GM18505 (cell line): ENCODE data around the gene STARD13.
"Not testable (repeated sequence)": the region's sequence is repeated elsewhere in the genome, so short reads cannot be mapped to it uniquely, and the experiment has no call there.

Experiments
- ATAC-seq: cut with Tn5 transposase; IDR thresholded peaks from one replicate; pipeline ENCODE4 v1.9.1; 2021; ENCODE audit not compliant: unreplicated experiment
- POLR2A ChIP-seq: IDR thresholded peaks from 4 replicates; pipeline ENCODE4 v1.6.1; 2011; ENCODE audit warnings: borderline replicate concordance; ENCODE audit not compliant: insufficient read depth, insufficient read length; ENCODE audit errors: extremely low read depth

STARD13 gene

DNA sequence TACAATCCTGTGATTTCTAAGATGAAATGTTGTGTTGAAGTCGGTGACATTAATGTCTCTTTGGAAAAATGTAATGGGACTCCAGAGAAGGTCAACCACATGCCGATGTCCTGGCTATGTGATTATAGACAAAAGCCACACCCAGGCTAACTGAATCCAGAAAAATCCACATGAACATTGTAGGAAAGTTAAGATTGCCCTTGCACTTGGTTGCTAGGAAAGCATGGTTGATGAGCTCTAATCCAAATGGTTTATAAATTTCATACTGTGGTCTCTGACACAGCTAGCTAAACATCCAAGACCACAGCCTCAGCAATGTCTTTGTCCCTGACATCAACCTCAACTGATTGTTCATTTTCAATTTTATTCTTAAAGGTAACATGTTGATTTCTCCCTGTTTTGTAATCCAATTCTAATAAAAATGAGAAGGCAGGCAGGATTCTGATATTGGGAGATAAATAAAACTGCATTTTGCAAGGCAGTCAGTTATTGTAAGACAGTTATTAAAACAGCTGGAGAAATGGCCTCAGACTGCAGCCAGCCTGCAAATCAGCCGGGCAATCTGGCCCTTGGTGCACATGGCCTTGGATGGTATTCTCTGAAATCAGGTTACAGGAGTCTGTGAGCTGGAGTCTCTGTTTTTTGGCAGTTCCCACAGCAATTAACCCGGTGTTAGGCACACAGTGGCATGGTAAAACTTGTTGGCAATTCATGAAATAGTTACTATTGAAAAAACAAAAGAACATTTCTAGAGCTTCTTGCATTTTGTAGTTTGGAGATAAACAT, 93.9 kb downstream of the STARD13 start:
- no peak for TF ChIP-seq POLR2A
- no peak for ATAC-seq

DNA sequence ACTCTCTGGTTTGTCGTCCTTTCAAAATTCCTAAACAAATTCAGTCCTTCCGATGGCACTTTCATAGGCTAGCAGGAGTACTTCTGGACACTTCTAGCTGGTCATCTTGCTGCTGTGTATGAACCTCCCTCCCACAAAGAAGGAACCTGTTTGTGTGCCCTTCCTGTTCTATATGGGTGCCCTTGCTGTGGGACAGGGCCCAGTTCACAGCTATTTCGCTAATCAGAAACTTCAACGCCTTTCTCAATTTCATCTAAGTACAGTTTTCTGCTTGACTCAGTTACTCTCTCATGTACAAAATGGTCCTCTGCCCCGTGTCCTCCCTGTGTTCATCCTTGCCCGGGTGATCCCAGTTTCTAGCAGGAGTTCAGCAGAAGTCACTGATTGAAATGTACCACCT, 96.1 kb downstream of the STARD13 start:
- TF ChIP-seq POLR2A = no peak
- ATAC-seq = no peak

DNA sequence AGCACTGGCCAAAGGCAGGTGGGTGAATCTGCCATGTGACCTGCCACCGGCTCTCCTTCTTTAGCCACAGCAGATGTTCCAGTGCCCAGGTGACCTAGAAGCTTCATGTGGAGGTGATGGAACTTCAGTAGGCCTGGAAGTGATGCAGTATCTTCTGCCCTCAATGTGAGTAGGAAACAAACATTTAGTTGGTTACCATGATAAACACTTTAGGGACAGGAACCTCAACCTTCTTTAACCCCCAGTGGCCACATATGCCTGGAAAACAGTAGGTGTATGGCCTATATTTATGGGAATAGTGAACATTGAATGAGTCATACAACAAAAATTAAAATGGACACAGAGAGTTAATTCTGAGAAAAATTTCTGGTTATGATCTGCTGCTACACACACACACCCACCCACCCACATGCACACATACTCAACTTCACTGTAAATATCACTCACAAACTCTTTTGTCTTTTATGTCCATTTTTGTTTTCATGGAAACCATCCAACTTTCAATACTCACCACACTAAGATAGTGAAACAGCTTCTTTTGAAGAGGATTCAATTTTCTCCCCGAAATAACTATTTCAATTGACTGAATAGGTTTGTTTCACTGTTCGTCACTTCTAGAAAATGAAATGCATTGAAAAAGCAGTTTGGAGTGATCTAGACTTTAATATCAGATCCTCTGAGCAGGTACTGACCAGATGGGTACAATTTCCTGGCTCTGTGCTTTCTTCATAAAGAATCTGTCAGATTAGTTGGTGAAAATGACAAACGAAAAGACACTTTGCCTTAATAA, 97.3 kb downstream of the STARD13 start:
- no peak for TF ChIP-seq POLR2A
- peak; percentile 74 for ATAC-seq

DNA sequence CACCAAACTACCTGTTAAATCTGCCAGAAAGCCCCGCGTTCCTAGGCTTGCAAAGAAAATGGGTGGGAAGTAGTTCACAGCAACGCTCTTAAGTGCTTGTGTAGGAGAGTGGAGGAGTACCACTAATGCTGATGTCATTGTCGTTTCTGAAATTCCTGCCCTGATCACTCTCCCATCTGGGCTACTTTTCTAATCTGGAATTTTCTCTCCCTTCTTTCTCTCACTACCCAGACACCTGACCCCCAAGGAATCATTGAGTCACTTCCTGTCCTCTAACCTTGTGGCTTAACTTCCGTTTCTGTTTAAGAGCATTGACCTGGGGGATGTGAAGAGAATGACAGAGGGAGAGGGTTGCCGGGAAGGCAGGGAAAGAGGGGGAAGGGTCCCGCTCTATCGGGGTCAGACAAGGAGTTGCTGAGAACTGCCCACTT, 98.7 kb downstream of the STARD13 start:
- no peak for TF ChIP-seq POLR2A
- no peak for ATAC-seq

DNA sequence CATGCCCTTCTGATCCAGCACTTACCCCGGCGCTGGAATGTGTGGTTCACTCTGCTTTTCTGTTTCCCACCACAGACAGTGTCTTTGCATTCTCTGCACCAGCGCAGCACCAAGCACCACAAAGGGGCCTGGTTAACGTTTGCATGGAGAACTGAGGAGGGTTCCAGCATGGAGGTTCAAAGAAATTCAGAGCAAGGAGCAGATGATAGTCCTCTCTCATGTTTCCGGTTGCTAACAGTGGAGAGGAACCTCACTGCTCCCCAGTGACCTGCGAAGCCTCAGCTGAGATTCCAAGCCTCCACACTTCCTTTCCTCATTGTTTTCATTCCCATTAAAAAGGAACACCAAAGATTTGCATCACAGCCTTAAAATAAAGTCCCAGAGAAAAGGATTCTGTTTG, 99.7 kb downstream of the STARD13 start:
- no peak for ATAC-seq
- no peak for TF ChIP-seq POLR2A

DNA sequence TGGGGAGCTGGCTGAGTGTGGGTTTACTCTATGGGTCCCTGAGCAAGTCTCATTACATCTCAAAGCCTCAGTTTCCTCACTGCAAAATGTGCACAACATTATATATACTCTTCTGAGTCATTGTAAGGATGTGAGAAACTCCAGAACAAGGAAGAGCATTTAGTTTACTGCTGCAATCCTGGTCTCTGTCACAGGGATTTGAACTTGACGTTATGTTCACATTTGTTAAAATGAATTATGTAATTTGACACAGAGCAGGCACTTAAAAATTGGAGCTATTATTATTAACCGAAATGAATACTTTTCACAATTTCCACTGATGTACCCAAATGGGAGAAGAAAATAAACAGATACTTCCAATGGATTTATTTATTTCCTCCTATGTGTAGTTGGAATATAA, 101.0 kb downstream of the STARD13 start:
- TF ChIP-seq POLR2A = no peak
- no peak for ATAC-seq

DNA sequence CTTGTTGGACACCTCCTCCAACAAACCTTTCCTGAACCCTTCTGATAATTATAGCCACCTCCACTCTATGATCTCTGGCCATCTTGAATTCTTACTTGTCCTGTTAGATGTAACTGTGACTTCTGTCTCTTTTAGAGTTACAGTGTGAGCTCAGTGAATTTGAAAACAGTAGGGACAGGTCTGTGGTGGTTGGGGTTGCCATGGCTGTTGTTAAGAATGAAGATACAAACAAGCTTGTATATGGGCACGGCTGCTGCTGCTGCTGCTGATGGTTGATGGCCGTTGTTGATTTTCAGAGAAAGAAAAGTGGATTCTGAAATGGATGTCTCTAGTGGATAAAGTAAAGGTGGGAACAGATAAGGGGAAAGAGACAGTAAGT, 101.5 kb downstream of the STARD13 start:
- ATAC-seq = no peak
- no peak for TF ChIP-seq POLR2A

DNA sequence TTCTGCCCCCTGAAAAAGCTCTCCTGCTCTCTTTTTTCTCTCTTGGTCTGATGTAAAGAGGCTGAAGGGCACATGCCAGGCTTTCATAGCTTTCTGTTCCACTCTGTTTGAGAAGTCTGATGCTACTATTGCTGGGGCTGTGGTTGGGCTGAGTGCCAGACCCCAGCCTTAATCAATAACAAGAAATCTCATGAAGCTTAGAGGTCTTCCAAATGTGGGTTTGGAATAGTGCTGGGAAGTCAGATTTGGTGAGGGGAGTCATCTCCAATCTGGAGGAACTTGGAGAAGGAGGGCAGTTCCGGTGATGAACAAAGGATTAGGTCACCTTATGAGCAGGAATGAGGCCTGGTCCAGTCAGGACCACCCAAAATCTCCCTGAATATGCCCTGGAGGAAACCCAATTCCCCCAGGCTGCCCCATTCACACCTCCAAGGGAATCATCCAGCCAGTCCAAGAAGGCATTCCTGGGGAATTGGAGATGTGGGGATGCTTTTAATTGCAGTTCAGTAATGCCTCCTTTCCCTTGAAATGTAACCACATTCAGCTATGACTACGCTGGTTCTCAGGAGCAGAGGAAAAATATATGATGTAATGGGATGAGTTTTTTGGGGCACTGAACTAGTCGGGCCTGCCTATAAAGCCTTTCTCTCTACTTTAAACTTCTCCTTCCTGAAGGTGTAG, 102.0 kb downstream of the STARD13 start:
- no peak for ATAC-seq

DNA sequence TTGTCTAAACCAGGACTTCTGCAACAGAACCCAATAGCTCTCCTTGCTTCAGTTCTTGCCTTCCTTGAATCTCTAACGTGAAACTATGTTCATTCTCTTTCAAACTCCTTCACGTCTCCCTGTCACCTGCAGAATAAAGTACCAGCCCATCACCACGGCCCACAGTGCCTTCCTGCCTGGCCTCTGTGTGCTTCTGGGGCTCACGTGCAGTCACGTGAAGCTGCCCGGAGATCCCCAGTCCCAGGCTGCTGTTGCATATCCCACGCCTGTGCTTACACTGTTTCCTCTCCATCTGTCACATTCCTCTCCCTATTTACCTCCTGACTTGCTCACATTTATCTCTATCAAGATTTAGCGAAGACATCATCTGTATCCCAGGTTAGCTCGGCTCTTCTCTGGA, 102.8 kb downstream of the STARD13 start:
- TF ChIP-seq POLR2A = no peak
- no peak for ATAC-seq

More for the DNA sequence above, 102.0 kb downstream of the STARD13 start:
- no peak for TF ChIP-seq POLR2A

DNA sequence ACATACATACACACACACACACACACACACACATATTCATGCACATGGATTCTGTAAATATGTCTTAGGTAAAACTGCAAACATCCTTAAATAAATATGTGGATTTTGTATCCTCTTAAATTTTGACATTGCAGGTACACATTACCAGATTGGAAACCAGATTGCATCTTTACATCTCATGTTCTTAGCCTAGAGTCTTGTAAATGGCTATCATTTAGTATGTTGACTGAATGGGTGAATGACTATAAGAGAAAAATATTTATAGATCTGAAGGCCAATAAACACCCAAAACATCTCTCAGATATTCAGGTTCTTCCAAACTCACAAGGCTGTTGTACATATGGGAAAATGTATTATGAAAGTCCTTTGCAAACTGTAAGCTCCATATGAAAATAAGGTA, 104.3 kb downstream of the STARD13 start:
- TF ChIP-seq POLR2A = no peak
- ATAC-seq = no peak

DNA sequence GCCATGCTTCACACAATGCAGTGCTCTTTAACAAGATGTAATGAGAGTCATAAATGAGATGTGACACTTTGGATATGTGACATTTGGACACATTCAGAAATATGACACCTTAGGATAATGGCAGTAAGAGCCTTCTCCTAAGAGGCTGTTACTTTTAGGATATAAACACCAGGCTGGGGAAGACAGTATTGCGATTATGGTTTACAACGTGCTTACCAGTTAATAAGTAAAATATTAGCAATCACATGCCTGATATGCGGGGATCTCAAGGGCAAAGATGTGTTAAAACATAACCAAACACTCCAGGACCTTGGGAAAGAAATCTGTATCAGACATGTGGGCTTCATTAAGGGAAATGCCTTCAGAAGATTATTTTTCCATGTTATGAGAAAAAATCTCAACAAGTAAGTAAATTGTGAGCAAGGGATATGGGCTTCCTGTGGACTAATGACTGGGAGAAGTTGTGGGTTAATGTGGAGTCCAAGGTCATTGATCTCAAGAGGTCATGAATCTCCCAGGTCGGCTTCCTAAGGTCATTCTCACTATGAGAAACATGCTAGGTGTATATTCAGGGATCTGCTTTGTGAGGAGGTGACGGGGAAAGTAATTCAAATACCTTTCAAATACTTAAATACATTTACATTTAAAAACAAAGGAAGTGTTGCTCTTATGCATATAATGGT, 105.3 kb downstream of the STARD13 start:
- ATAC-seq = no peak
- TF ChIP-seq POLR2A = no peak

DNA sequence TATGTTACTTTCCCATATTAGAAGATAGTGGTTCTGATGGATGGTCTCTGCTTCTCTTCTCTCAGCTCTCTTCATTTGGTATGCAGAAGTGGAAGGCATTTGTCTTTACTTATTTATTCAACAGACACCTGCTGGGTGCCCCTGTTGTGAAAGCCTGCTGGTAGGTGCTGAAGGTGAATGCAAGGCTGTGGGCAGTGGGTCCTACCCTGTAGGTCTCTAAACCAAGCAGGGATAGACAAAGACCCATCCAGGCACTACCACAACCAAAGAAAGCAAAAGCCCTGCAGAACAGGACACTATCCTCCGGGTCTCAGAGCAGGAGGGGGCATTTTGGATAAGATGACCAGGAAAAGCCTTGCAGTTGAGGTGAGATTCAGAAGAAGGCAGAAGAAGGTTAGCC, 106.1 kb downstream of the STARD13 start:
- ATAC-seq = no peak
- no peak for TF ChIP-seq POLR2A

DNA sequence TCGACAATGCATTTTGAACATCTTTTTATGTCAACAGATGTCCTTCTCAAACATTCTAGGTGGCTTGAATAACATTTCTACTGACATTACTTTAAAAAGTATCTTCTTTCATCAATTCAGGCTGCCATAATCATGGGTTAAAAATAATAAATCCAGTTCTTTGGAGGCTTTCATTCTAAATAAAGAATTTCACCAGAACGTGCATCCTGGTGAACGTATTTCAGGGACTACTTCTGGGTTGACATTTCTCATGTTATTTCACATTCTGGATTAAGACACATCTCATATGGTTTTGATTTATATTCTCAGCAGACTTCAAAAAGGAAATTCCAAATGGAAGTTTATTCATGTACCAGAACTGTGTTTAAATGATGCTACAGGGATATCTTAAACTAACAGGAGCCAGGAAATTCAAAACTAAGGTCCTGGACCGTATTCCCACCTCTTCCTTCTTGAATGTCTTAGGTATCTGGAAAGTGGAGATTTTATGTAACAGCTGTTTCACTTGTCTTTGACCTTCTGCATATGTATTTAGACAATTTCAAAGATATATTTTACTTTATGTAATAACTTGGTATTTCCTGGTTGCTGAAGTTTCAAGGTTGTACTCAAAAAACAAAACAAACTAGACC, 107.2 kb downstream of the STARD13 start:
- ATAC-seq = no peak
- no peak for TF ChIP-seq POLR2A

DNA sequence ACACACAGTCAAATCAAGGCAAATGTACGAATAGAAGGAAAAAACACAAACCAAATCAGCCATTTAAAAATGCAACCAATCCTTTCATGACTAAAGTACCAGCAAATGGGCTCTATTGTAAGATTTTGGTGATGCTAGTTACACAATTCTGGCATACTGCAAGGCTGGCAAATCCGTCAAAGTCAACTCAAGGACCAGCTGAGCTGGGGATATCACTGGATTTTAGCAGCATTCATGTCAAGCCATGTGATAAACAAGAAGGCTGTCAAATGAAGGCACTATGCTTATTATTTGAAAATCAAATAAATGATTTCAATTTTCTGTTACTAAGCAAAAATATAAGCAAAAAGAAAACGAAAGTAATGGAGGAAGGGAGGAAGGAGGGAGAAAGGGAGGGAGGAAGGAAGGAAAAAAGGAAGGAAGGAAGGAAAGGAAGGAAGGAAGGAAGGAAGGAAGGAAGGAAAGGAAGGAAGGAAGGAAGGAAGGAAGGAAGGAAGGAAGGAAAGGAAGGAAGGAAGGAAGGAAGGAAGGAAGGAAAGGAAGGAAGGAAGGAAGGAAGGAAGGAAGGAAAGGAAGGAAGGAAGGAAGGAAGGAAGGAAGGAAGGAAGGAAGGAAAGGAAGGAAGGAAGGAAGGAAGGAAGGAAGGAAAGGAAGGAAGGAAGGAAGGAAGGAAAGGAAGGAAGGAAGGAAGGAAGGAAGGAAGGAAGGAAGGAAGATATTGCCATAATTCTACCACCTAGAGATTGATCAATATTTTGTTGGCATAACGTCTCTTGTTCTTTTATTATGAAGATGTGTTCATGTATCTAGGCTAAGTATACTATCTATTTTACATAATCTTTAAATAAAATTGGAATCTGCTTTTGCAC, 108.0 kb downstream of the STARD13 start:
- not testable (repeated sequence) for ATAC-seq
